Neural cell (in vitro differentiated cells): ENCODE data around the gene KRAS. TPM values are rescaled to one million over a fixed set of nuclear protein-coding genes. Genes with fewer than 3 reads are reported as not detected.

Experiments
- H2AFZ ChIP-seq: fragments of 200-600, 300-800 bp; sonication (generic), shearing (Covaris generic); 2 replicates; pipeline ENCODE4 v1.6.0; 2014; ENCODE audit warnings: low read depth, mild to moderate bottlenecking, antibody characterized with exemption, low read length, moderate library complexity
- H3F3A ChIP-seq: fragments of 200-600 bp; shearing (Covaris generic); 2 replicates; pipeline ENCODE4 v1.6.1; 2016; ENCODE audit warnings: mild to moderate bottlenecking, moderate library complexity, mixed read lengths, antibody characterized with exemption, low read length; ENCODE audit not compliant: insufficient read depth, poor library complexity, severe bottlenecking
- H3K27ac ChIP-seq: fragments of 200-600, 300-800 bp; sonication (generic), shearing (Covaris generic); 2 replicates; pipeline ENCODE4 v1.5.1; 2014; ENCODE audit warnings: mild to moderate bottlenecking, low read length, moderate library complexity
- H3K27me3 ChIP-seq: fragments of 300-800, 200-600 bp; sonication (generic), shearing (Covaris generic); 2 replicates; pipeline ENCODE4 v1.6.0; 2014; ENCODE audit warnings: mild to moderate bottlenecking, low read depth, low read length, moderate library complexity; ENCODE audit not compliant: insufficient read depth
- H3K36me3 ChIP-seq: fragments of 300-800, 200-600 bp; sonication (generic), shearing (Covaris generic); 2 replicates; pipeline ENCODE4 v1.5.1; 2014; ENCODE audit warnings: mild to moderate bottlenecking, antibody characterized with exemption, low read length, moderate library complexity; ENCODE audit not compliant: insufficient read depth
- H3K4me2 ChIP-seq: fragments of 300-800, 200-600 bp; sonication (generic), shearing (Covaris generic); 2 replicates; pipeline ENCODE4 v1.6.0; 2014; ENCODE audit warnings: mild to moderate bottlenecking, low read length
- H3K4me3 ChIP-seq: fragments of 300-800, 200-600 bp; sonication (generic), shearing (Covaris generic); 2 replicates; pipeline ENCODE4 v1.5.1; 2014; ENCODE audit warnings: mild to moderate bottlenecking, low read length, moderate library complexity
- H3K79me2 ChIP-seq: fragments of 200-600 bp; shearing (Covaris generic); replicated peaks from 2 replicates; pipeline ENCODE4 v1.6.0; 2014; ENCODE audit warnings: mild to moderate bottlenecking, low read length, moderate library complexity; ENCODE audit not compliant: insufficient read depth
- H3K9ac ChIP-seq: fragments of 300-800, 200-600 bp; sonication (generic), shearing (Covaris generic); 2 replicates; pipeline ENCODE4 v1.6.1; 2016; ENCODE audit warnings: mild to moderate bottlenecking, low read length, mixed read lengths
- H3K9me2 ChIP-seq: fragments of 200-600 bp; shearing (Covaris generic); 2 replicates; pipeline ENCODE4 v1.6.1; 2016; ENCODE audit warnings: mild to moderate bottlenecking, low read length, mixed read lengths; ENCODE audit not compliant: insufficient read depth
- H3K9me3 ChIP-seq: fragments of 200-600, 300-800 bp; sonication (generic), shearing (Covaris generic); 2 replicates; pipeline ENCODE4 v1.6.1; 2016; ENCODE audit warnings: mild to moderate bottlenecking, mixed run types, low read length, moderate library complexity, mixed read lengths
- H4K20me1 ChIP-seq: fragments of 200-600 bp; shearing (Covaris generic); 2 replicates; pipeline ENCODE4 v1.6.1; 2016; ENCODE audit warnings: mild to moderate bottlenecking, mixed run types; ENCODE audit not compliant: insufficient read depth
- EP300 ChIP-seq: fragments of 450-650 bp; conservative IDR thresholded peaks from 2 replicates; pipeline ENCODE4 v1.6.1; 2014; ENCODE audit warnings: antibody characterized with exemption, mild to moderate bottlenecking, moderate library complexity; ENCODE audit not compliant: poor library complexity, severe bottlenecking
- EZH2 ChIP-seq: fragments of 200-600, 300-800 bp; shearing (Covaris generic), sonication (generic); IDR thresholded peaks from 2 replicates; pipeline ENCODE4 v1.6.1; 2014; ENCODE audit warnings: antibody characterized with exemption, low read length, borderline replicate concordance, mild to moderate bottlenecking; ENCODE audit not compliant: insufficient read depth, poor library complexity, severe bottlenecking
- MXI1 ChIP-seq: fragments of 450-650 bp; conservative IDR thresholded peaks from 2 replicates; pipeline ENCODE4 v1.6.1; 2014; ENCODE audit warnings: antibody characterized with exemption, mild to moderate bottlenecking; ENCODE audit not compliant: poor library complexity, severe bottlenecking
- POLR2AphosphoS5 ChIP-seq: IDR thresholded peaks from 2 replicates; pipeline ENCODE4 v1.6.1; 2012
- RAD21 ChIP-seq: fragments of 450-650 bp; conservative IDR thresholded peaks from 2 replicates; pipeline ENCODE4 v1.6.1; 2014; ENCODE audit warnings: antibody characterized with exemption, mild to moderate bottlenecking, moderate library complexity
- SMC3 ChIP-seq: fragments of 450-650 bp; conservative IDR thresholded peaks from 2 replicates; pipeline ENCODE4 v1.6.1; 2014; ENCODE audit warnings: antibody characterized with exemption, mild to moderate bottlenecking, moderate library complexity; ENCODE audit not compliant: poor library complexity
- TAF1 ChIP-seq: IDR thresholded peaks from 2 replicates; pipeline ENCODE4 v1.6.1; 2012; ENCODE audit warnings: low read depth
- polyA plus RNA-seq: library from polyadenylated mRNA; depleted of rRNA; stranded (reverse); fragments of >200 nt; gene quantifications from 2 replicates; pipeline ENCODE4 v1.2.3, GENCODE V29; 2014
- TF ChIP-seq, protein P1 (sequence below): fragments of 450-650 bp; IDR thresholded peaks from 2 replicates; pipeline ENCODE4 v1.5.1; 2014; ENCODE audit warnings: antibody characterized with exemption, mild to moderate bottlenecking, moderate library complexity; ENCODE audit not compliant: poor library complexity, severe bottlenecking
- TF ChIP-seq, protein P2 (sequence below): IDR thresholded peaks from 2 replicates; pipeline ENCODE4 v1.6.1; 2012; ENCODE audit warnings: borderline replicate concordance

The KRAS gene
- polyA plus RNA-seq, 1 donor from 2014 or later: 34.7 TPM

DNA sequence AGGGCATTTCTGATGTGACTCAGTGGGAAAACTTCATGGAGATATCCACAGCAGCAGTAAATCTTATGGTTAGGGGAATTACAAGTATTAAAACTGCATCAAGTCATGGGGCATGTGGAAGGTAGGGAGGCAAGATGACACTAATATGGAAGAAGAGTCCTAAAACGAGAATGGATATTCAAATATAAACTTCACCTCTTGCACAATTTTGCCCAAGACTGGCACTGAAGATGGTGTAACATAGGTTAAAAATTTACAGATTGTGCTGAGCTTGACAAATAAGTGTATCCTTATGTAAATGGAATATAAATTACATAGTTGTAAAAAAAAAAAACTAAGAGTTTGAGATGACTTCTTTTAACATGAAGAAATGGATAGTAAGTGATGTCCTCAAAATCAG lies 42.9 kb downstream of the KRAS start:
- H3K36me3 ChIP-seq: no peaks in the 10 kb centered on the region
- TF ChIP-seq SMC3 (no peak), MXI1 (no peak), POLR2AphosphoS5 (no peak)
- TF ChIP-seq, protein P1, sequence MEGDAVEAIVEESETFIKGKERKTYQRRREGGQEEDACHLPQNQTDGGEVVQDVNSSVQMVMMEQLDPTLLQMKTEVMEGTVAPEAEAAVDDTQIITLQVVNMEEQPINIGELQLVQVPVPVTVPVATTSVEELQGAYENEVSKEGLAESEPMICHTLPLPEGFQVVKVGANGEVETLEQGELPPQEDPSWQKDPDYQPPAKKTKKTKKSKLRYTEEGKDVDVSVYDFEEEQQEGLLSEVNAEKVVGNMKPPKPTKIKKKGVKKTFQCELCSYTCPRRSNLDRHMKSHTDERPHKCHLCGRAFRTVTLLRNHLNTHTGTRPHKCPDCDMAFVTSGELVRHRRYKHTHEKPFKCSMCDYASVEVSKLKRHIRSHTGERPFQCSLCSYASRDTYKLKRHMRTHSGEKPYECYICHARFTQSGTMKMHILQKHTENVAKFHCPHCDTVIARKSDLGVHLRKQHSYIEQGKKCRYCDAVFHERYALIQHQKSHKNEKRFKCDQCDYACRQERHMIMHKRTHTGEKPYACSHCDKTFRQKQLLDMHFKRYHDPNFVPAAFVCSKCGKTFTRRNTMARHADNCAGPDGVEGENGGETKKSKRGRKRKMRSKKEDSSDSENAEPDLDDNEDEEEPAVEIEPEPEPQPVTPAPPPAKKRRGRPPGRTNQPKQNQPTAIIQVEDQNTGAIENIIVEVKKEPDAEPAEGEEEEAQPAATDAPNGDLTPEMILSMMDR: no peak
- TF ChIP-seq, protein P2, sequence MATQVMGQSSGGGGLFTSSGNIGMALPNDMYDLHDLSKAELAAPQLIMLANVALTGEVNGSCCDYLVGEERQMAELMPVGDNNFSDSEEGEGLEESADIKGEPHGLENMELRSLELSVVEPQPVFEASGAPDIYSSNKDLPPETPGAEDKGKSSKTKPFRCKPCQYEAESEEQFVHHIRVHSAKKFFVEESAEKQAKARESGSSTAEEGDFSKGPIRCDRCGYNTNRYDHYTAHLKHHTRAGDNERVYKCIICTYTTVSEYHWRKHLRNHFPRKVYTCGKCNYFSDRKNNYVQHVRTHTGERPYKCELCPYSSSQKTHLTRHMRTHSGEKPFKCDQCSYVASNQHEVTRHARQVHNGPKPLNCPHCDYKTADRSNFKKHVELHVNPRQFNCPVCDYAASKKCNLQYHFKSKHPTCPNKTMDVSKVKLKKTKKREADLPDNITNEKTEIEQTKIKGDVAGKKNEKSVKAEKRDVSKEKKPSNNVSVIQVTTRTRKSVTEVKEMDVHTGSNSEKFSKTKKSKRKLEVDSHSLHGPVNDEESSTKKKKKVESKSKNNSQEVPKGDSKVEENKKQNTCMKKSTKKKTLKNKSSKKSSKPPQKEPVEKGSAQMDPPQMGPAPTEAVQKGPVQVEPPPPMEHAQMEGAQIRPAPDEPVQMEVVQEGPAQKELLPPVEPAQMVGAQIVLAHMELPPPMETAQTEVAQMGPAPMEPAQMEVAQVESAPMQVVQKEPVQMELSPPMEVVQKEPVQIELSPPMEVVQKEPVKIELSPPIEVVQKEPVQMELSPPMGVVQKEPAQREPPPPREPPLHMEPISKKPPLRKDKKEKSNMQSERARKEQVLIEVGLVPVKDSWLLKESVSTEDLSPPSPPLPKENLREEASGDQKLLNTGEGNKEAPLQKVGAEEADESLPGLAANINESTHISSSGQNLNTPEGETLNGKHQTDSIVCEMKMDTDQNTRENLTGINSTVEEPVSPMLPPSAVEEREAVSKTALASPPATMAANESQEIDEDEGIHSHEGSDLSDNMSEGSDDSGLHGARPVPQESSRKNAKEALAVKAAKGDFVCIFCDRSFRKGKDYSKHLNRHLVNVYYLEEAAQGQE: no peak
- H3K9me2 ChIP-seq: no peaks in the 10 kb centered on the region
- H2AFZ ChIP-seq: no peak overlapping the region
- H3K27ac ChIP-seq: no peak overlapping the region
- no peak overlapping the region for H3K4me3 ChIP-seq
- no peaks in the 10 kb centered on the region for H3K9me3 ChIP-seq
- H3K4me2 ChIP-seq: no peak overlapping the region
- no peaks in the 10 kb centered on the region for H4K20me1 ChIP-seq
- H3K79me2 ChIP-seq: no peaks in the 10 kb centered on the region
- no peak overlapping the region for H3K9ac ChIP-seq
- no peaks in the 10 kb centered on the region for H3F3A ChIP-seq
- no peaks in the 10 kb centered on the region for H3K27me3 ChIP-seq

DNA sequence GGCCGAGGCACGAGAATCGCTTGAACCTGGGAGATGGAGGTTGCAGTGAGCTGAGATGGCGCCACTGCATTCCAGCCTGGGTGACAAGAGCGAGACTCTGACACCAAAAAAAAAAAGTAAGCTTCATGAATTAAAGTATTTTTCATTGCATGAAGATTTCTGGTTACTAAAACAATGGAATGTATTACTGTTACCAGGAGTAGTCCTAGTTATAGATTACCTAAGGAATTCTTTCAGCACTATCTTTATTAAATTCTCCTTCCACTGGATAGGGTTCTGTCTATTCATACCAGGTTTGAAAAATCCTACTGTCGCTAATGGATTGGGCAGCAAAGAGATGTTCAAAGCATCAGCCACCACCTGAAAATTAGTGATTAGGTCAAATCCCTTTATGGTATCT lies 43.3 kb downstream of the KRAS start:
- Histone ChIP-seq H2AFZ (no peak overlapping the region), H3K9me3 (no peaks in the 10 kb centered on the region), H3K27ac (no peak overlapping the region), H3K36me3 (no peaks in the 10 kb centered on the region), H3K4me3 (no peak overlapping the region), H4K20me1 (no peaks in the 10 kb centered on the region), H3K4me2 (no peak overlapping the region), H3K27me3 (no peaks in the 10 kb centered on the region), H3K79me2 (no peaks in the 10 kb centered on the region), H3F3A (no peaks in the 10 kb centered on the region), H3K9ac (no peak overlapping the region), H3K9me2 (no peaks in the 10 kb centered on the region)
- TF ChIP-seq EZH2: no peak
- TF ChIP-seq EP300: no peak
- TF ChIP-seq, protein P1: no peak
- TF ChIP-seq POLR2AphosphoS5: no peak
- TF ChIP-seq, protein P2: no peak
- no peak for TF ChIP-seq RAD21
- no peak for TF ChIP-seq TAF1
- TF ChIP-seq MXI1: no peak
- no peak for TF ChIP-seq SMC3
